ENCODE measurements around the gene CPEB4. TPM values are rescaled to one million over a fixed set of nuclear protein-coding genes. Genes with fewer than 3 reads are reported as not detected.

CPEB4 gene
- total and polyA plus RNA-seq, 12 donors: 34.4 to 381 (median 149) TPM

- no peak for DNase-seq
- 58 to 64% (median 61%) methylated on average over 3 of the region's 3 CpGs for WGBS, 4 donors
- no peaks in the 10 kb centered on the region for H3K27me3 ChIP-seq
- TF ChIP-seq POLR2A (IDR thresholded peaks at IDR 0.05) (no peak), CTCF (IDR thresholded peaks at IDR 0.05) (no peak)
- no peaks in the 10 kb centered on the region for H3K4me1 ChIP-seq (replicated peaks in 1 of 2)
- no peaks in the 10 kb centered on the region for H3K9me3 ChIP-seq (replicated peaks in 1 of 3)
- H3K4me3 ChIP-seq: no peak overlapping the region
- H3K27ac ChIP-seq: no peak overlapping the region
- H3K36me3 ChIP-seq (replicated peaks in 1 of 2): no peaks in the 10 kb centered on the region
- intact Hi-C loops (cut with DNase I): no loop called here
Measured at GRCh38 chr5:174011441-174011840, 123.3 kb downstream of the CPEB4 start.

Other genes starting within 250 kb of the CPEB4 start
- gene C5orf47, start 100.8 kb downstream of the CPEB4 start, total RNA-seq: under 1 TPM in 4 of 9 donors, not detected in 5; 0.08 to 0.25 (median 0.14) TPM
- under 1 TPM; 0.13 to 0.16 (median 0.16) TPM for gene C5orf47, start 100.8 kb downstream of the CPEB4 start, polyA plus RNA-seq
- 10 to 100 TPM in 3 of 9 donors, 1 to 10 TPM in 2, under 1 TPM in 3, not detected in 1; 0.25 to 40.9 (median 4.5) TPM for gene NSG2, start 157.4 kb downstream of the CPEB4 start, total RNA-seq
- gene NSG2, start 157.4 kb downstream of the CPEB4 start, polyA plus RNA-seq: 10 to 100 TPM; 11.8 to 35.0 (median 26.4) TPM

Data from adrenal gland (tissue), 12 donors.